HG03135 (cell line): ENCODE results near the gene FSHR.

ENCODE experiments used
- ATAC-seq: cut with Tn5 transposase; IDR thresholded peaks from one replicate; pipeline ENCODE4 v1.9.1; 2021; ENCODE audit warnings: mild to moderate bottlenecking, moderate library complexity; ENCODE audit not compliant: unreplicated experiment

FSHR gene

DNA sequence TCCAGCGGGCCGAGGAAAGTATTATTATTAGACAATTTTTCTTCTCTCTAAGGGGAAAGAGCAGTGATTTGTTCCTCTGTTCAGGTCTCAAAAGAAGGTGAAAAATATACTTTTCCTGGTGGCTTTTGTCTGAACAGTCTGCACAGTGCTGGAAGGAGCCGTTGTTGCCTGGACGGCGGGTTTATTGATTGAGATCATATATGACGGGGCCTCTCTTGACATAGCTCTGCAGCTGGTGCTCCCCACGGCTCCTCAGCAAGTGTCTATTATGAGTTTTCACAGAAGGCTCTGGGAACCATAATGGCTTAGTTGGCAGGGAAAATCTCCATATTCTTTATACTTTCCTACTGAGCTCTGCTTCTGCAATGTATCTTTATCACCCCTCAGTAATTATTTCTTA is 42.9 kb downstream of the FSHR start:
- no peak for ATAC-seq

GRCh38 chr2:49111006-49111405 is 43.3 kb downstream of the FSHR start:
- ATAC-seq = no peak

DNA sequence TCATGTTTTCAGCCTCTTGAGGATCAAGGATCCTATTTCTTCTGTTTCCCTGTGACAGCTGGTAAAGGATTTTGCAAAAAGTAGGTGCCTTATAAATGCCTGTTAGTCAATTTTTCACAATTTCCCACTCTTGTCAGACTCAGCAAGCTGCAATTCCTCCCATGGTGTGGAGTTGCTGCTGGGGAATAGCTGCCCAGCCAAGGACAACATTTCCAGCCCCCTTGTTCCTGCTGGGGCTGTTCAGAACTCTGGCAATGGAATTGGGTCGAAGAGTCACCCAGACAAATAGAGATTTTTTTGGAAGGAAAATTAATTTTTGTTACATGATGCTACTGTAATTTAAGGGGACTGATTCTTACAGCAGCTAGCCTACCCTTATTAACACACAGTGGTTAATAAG is 43.7 kb downstream of the FSHR start:
- ATAC-seq = no peak

GRCh38 chr2:49108851-49109250 is 45.5 kb downstream of the FSHR start:
- ATAC-seq = no peak

GRCh38 chr2:49108436-49108835 is 45.9 kb downstream of the FSHR start:
- ATAC-seq = no peak

DNA sequence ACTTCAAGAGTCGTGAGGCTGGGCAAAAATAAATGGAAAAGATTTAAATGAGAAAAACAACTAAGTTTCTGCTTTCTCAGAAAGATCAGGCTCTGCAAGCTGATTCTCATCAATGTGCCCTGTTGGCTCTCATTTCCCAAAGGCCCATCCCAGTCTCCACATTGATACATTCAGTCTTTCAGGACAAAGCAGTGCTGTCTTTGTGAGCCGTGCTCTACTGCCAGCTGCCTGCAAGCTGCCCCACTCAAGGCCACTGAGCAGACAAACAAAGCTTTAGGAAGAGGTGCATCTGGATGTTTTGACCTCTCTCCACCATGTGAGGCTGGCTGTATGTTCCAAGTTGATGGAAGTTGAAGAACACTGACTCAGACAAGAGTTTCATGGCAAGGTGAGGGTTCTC is 48.8 kb downstream of the FSHR start:
- no peak for ATAC-seq

DNA sequence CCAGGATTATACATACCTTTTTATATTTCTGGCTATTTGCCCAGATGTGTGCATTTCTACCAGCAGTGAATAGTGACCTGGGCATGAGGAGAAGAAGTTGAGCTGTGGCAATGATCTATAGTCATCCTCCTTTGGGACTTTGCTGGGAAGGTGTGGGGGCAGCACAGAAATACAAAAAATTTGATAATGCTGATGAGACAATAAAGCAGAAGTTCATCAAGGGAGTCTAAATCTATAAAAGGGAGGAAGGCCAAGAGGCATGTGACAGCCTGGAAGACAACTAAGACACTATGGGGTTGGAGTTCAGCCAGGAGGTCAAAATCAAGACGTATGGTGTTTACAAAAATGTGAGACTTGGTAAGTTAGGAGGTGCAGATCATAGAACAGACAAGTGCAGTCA is 52.2 kb downstream of the FSHR start:
- ATAC-seq = no peak

GRCh38 chr2:49080681-49081080 is 73.6 kb downstream of the FSHR start:
- no peak for ATAC-seq

DNA sequence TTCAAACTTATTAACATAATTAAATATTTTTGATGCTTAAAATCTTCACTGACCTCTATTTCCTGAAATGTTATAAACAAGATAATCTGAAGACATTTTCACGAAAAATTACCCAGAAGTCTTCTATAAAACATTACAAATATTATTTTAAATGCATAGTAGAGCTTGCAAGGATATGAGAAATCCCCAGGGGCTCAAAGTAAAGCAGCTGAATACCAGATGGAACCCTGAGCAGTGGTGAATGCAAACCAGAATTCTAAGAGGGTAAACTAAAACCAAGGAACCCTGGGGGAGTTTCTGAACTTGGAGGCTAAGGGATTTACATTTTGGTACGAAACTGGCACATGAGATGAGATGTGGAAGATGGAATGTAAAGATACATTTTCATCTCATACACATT is 83.6 kb downstream of the FSHR start:
- ATAC-seq = no peak

GRCh38 chr2:49069829-49070228 is 84.5 kb downstream of the FSHR start:
- no peak for ATAC-seq

GRCh38 chr2:49068613-49069012 is 85.7 kb downstream of the FSHR start:
- ATAC-seq = no peak

GRCh38 chr2:49067971-49068370 is 86.3 kb downstream of the FSHR start:
- no peak for ATAC-seq

DNA sequence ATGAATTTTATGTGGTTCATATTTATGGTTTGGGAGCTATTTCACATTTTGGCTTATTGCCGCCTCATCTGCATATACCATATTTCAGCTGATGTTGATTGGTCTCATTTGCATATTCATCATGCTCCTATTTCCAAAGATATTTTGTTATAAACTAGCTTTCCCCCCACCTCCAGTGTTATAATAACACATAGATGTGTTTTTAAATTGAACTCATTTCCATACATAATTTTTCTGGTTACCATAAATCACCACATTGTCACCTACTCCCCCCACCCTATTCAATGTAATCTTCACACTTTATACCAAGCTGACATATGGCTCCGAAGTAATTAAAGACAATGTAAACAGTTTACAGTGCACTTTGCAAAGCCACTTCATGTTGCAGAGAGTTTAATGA is 101.2 kb downstream of the FSHR start:
- ATAC-seq = no peak

GRCh38 chr2:49050265-49050664 is 104.0 kb downstream of the FSHR start:
- ATAC-seq = no peak

DNA sequence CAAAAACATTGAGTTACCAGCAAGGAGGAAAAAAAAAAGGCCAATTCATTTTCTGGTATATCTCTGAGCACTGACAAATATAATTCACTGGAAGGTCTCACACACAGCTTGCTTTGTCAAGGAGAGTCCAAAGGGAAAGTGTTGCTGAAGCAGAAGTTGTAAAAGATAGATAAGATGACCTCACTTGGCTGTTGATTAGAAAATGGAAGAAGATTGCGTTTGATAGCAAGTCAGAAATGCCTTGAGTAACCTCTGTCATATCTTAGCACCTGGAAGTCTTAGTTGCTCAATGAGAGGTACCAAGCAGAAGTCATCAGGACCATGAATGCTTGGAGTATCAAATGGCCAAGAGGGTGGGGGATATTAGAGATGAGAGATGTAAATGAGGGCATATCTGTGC is 105.2 kb downstream of the FSHR start:
- ATAC-seq = no peak

DNA sequence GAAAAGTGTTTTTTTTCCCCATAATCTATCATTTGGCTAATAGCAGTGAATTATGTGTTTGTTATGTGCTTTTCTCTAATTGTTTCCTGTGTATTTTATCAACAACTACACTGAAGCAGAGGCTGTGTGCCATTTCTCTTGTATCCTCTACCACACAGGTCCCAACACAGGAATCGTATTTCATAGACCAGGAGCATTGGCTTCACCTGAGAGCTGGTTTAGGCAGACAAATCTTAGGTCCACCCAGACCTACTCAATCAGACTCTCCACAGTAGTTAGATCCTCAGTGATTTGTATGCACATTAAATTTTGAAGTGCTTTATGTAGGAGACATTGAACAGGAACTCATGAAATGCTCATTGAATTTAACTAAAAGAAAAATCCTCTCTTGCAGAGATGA is 109.2 kb downstream of the FSHR start:
- no peak for ATAC-seq

- no peak for ATAC-seq
These were observed 109.8 kb downstream of the FSHR start for GRCh38 chr2:49044350-49045079.

GRCh38 chr2:49043405-49043982 is 110.8 kb downstream of the FSHR start:
- no peak for ATAC-seq

GRCh38 chr2:49042488-49042887 is 111.8 kb downstream of the FSHR start:
- no peak for ATAC-seq

- ATAC-seq = no peak
These were observed 113.3 kb downstream of the FSHR start for GRCh38 chr2:49041061-49041460.

DNA sequence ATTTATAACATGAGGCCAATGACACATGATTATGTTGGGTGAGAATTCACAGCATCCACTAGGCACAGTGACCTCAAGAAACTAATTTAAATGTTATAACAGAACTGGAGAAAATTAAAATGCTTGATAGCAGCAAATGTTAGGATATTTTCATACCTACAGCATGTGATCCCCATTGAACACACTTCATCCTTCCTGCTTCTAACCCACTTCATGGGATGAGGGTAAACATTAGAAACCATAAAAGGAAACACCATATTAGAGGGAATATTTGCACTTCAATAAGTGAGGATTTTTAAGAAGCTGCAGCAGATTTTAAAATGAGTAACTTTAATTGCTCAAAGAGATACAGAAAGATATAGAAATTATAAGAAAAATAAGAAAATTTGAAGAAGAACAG is 117.1 kb downstream of the FSHR start:
- no peak for ATAC-seq

GRCh38 chr2:49035481-49035880 is 118.8 kb downstream of the FSHR start:
- no peak for ATAC-seq
